GM19239 (cell line): ENCODE results near the gene SOX15.

Source experiments
- DNase-seq: peaks from one replicate; pipeline ENCODE4 v3.0.0; 2011; ENCODE audit warnings: low spot score; ENCODE audit not compliant: insufficient read length
- FAIRE-seq: peaks from 2 replicates; lab custom pipeline; 2011; peaks lifted over from hg19 to GRCh38; lab: Jason Lieb, UNC

Gene SOX15

DNA sequence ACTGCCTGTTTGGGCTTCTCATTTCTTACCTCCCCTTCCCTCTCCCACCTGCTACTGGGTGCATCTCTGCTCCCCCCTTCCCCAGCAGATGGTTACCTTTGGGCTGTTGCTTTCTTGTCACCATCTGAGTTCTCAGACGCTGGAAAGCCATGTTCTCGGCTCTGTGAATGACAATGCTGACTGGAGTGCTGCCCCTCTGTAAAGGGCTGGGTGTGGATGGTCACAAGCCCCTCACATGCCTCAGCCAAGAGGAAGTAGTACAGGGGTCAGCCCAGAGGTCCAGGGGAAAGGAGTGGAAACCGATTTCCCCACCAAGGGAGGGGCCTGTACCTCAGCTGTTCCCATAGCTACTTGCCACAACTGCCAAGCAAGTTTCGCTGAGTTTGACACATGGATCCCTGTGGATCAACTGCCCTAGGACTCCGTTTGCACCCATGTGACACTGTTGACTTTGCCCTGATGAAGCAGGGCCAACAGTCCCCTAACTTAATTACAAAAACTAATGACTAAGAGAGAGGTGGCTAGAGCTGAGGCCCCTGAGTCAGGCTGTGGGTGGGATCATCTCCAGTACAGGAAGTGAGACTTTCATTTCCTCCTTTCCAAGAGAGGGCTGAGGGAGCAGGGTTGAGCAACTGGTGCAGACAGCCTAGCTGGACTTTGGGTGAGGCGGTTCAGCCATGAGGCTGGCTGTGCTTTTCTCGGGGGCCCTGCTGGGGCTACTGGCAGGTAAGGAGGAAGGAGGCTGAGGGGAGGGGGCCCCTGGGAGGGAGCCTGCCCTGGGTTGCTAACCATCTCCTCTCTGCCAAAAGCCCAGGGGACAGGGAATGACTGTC is 10.7 kb downstream of the SOX15 start, which contains the start of gene CD68:
TSS of gene CD68 (plus strand) at position 638 of the 833 bp plus-strand sequence. CDS start at position 678, 40 bp downstream.
- DNase-seq (peak; percentile 62), FAIRE-seq (peak; percentile 95)

DNA sequence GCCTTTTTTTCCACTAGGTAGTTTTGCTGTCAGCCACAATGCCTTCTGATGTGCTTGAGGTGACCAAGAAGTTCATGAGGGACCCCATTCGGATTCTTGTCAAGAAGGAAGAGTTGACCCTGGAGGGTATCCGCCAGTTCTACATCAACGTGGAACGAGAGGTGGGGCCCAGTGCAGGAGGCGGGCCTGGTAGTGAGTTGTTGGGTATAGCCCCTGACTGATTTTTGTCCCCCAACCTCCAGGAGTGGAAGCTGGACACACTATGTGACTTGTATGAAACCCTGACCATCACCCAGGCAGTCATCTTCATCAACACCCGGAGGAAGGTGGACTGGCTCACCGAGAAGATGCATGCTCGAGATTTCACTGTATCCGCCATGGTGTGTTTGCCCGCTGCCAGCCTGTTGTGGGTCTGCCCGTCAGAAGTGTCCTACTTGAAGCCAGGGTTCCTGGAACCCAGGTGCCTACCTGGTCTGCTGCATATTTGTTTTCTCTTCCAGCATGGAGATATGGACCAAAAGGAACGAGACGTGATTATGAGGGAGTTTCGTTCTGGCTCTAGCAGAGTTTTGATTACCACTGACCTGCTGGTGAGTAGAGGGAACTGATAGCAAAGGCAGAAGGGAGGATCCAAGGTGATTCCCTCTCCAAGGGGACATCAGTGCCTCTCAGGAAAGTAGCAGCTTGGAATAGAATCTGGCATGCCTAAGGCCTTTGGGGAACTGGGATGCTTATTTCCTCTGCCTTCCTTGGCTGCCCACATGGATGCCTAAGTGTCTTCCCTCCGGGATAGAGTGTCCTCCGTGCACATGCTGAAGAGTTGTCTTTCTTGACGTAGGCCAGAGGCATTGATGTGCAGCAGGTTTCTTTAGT is 12.3 kb downstream of the SOX15 start:
- FAIRE-seq (no peak), DNase-seq (no peak)

DNA sequence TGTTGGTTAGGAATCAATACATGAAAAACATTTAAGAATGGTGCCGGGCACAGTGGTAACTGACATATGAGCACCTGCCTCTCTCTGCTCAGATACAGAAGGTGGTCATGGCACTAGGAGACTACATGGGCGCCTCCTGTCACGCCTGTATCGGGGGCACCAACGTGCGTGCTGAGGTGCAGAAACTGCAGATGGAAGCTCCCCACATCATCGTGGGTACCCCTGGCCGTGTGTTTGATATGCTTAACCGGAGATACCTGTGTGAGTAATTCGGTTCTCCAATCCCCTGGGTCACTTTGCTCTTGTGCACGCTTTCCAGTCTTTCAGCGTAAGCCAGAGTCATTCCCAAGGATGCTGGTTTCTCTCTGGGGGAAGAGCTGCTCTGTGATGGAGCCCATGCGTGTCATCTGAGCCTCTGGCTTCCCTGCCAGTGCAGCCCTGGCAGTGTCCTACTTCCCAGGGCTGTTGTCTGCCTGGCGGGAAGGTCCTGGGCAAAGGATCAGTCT is 13.4 kb downstream of the SOX15 start:
- no peak for FAIRE-seq
- DNase-seq = no peak

DNA sequence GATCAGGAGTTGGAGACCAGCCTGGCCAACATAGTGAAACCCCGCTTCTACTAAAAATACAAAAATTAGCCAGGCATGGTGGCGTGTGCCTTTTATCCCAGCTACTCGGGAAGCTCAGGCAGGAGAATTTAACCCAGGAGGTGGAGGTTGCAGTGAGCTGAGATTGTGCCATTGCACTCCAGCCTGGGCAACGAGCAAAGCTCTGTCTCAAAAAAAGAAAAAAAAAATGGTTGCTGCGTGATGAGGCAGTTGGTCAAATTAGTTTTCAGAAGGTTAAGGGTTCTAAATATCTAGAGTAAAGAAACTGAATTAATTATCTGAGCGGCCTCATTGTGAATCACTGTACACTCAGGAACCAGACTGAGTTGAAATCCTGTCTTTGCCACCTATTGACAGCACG is 13.9 kb downstream of the SOX15 start:
- DNase-seq (no peak), FAIRE-seq (no peak)

DNA sequence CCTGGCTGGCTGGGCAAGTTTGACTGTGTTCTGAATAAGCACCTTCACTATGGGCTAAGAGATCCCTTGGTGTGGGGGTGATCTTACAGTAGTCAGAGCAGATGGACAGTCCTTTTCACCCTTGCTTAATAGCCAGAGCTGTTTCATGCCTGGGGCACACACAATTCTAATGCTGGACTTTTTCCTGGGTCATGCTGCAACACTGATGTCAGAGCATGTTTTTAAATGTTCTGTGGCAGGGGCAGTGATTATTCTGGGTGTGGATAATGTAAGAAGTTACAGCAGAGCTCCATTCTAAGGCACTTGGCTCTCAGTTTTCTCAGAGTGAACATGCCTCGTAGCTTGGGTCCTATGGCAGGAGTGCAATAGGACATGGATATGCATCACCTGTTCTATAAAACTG is 14.4 kb downstream of the SOX15 start:
- DNase-seq (no peak), FAIRE-seq (no peak)

DNA sequence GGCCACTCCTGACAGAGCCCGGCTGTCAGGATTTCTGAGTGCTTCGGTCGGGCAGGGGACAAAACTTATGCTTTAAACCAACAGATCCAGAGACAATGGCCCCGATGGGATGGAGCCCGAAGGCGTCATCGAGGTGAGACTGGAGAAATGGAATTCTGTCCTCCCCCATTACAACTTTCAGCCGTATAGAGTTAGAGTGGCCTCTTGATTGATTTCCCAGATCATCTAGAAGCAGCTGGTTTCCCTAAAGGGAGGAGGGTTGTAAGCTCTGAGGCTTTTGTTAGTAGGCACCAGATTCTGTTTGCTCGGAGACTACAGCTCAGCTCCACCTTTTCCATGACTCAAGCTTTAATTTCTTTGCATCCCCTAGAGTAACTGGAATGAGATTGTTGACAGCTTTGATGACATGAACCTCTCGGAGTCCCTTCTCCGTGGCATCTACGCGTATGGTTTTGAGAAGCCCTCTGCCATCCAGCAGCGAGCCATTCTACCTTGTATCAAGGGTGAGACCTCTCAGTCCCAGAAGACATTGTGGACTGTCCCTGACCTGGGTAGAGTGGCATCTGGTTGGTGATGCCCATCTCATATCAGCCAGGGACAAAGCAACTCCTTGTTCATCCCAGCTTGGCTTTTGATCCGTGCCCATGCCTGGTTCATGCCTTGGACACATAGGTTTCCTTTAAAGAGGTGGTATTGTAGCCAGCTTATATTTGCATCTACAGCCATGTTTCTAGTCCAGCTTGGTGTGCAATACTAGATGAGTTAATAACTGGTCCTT is 15.5 kb downstream of the SOX15 start:
- no peak for FAIRE-seq
- no peak for DNase-seq

DNA sequence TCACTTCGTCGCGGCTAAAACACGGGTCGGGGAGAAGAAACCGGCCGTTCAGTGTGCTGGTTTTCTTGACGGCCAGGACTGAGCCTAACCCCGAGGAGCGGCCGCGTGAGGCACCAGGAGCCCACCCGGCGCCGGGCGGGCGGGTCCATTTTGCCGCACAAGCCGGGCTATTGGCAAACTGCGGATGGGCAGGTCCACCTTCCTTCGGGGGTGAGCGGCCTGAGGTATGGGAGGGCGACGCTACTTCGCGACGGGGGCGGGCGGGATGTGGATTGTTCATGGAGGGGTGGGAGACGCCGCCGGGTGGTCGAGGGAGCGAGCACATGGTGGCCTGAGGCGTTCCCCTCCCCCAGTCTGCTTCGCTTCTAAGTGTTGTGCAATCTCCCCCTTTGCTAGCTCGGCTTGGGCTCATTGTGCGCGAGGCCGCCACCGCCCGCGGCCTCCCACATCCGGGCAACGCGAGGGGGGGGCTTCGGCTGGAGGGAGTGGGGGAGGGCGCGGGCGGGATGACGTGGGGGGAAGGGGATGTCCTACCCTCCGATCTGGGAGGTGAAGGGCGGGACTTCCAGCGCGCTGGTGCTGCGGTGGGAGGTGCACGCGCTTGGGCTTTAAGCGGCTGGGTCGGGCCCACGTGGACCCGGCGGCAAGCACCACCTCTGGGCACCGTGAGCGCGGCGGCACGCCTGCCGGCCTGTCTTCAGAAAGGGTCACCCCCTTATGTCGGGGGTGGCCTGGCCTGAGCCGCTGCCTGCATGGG is 16.4 kb downstream of the SOX15 start:
- DNase-seq (peak; percentile 63), FAIRE-seq (peak; percentile 86)

DNA sequence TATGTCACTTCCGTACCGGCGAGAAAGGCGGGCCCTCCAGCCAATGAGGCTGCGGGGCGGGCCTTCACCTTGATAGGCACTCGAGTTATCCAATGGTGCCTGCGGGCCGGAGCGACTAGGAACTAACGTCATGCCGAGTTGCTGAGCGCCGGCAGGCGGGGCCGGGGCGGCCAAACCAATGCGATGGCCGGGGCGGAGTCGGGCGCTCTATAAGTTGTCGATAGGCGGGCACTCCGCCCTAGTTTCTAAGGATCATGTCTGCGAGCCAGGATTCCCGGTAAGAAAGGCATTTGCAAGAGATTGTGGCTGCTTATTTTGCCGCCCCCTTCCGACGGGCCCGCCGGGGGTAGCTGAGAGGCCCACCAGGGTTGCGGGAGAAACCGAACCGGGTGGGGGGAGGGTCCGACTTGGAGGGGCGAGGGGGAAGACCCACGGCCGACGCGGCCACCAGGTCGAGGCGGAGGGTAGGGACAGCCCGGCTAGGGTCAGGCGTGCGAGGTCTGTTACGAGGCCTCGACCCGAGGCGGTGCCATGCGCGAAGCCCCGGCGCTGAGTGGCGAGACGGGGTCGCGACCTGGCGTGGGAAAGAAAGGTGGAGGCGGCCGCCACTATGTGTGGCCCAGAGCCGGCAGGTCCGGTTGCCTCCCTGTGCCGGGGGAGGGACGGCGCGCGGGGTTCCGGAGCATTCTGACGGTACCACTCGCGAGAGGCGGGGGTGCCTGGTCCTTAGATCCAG is 17.1 kb downstream of the SOX15 start:
- FAIRE-seq (no peak), DNase-seq (peak; percentile 91)

DNA sequence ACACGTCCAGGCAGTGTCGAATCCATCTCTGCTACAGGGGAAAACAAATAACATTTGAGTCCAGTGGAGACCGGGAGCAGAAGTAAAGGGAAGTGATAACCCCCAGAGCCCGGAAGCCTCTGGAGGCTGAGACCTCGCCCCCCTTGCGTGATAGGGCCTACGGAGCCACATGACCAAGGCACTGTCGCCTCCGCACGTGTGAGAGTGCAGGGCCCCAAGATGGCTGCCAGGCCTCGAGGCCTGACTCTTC is 17.6 kb downstream of the SOX15 start:
- DNase-seq (no peak), FAIRE-seq (peak; percentile 100)

DNA sequence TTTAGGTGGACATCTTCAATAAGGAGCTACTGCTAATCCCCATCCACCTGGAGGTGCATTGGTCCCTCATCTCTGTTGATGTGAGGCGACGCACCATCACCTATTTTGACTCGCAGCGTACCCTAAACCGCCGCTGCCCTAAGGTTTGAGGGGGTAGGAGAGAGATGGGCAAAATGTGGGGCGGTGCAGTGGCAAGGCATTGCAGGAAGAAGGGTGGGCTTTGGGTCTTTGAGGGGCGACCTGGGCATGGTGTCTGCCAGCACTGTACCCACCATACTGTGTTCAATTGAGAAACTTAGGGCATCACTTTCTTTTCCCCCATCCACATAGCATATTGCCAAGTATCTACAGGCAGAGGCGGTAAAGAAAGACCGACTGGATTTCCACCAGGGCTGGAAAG is 19.5 kb downstream of the SOX15 start:
- DNase-seq (no peak), FAIRE-seq (no peak)

DNA sequence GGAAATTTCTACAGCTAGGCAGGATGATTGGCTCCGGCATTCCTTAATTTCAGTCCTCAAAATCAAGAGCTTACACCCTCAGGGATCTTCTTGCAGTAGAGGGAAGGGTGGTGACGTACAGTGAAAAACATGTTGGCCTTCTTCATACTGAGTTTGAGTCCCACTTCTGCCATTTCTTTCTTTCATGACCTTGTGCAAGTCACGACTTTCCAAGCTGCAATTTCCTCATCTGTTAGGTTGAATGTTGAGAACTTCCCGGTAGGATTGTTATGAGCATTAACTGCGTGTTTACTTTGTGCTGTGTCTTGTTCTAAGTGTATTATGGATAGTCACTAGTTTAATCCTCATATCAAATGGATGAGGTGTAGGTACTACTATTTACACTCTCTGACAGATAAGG is 20.3 kb downstream of the SOX15 start:
- DNase-seq (no peak), FAIRE-seq (no peak)

DNA sequence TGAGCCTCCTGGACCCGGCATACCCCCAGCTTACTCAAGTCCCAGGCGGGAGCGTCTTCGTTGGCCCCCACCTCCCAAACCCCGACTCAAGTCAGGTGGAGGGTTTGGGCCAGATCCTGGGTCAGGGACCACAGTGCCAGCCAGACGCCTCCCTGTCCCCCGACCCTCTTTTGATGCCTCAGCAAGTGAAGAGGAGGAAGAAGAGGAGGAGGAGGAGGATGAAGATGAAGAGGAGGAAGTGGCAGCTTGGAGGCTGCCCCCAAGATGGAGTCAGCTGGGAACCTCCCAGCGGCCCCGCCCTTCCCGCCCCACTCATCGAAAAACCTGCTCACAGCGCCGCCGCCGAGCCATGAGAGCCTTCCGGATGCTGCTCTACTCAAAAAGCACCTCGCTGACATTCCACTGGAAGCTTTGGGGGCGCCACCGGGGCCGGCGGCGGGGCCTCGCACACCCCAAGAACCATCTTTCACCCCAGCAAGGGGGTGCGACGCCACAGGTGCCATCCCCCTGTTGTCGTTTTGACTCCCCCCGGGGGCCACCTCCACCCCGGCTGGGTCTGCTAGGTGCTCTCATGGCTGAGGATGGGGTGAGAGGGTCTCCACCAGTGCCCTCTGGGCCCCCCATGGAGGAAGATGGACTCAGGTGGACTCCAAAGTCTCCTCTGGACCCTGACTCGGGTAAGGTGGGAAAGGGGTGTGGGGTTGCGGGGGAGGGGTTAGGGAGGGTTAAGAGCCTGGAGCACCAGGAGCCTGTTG is 26.6 kb downstream of the SOX15 start:
- DNase-seq = no peak
- no peak for FAIRE-seq

DNA sequence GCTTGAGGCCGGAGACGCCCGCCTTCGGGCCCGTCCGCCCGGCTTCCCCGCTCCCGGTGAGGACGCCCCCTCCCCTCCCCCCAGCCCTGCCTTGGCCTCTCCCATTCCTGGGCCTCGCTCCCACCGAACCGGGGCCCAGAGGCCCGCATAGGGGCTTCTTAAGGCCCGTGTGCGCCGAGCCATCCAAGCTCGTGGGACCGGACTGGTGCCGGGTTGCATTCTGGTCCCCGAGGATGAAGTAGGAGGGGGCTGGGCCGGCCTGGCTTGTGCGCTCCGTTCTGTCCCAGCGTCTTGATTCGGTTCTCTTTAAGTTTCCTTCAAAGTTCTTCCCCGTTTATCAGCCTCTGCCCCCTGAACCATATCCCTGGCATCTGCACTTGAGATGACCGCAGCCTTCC is 27.7 kb downstream of the SOX15 start:
- FAIRE-seq = peak; percentile 55
- no peak for DNase-seq

DNA sequence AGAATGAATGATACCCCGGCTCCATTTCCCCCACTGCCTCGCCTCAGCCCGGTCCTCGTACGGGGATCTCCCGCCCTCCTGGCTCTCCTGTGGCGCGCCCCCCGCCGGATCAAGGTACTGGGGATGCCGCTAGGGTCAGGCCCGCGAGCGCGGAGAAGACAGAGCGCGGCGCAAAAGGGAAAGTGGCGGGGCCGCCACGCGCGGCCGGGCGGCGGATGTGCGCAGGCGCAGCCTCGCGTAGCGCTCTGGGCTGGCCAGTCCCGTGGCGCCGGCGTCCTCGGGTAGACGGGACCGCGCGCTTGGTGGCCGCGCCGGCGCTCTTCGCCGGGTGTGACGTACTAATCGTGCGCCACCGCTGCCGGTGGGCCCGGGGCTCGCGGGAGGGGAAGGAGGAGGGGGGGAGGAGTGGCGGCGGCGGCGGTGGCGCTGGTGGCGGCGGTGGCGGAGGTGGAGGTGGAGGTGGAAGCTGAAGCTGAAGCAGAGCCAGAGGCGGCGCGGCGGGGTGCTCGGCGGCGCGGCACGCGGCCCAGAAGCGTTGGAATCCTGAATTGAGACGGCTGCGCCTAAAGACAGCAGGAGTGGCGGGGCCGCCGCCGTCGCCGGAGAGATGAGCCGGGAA is 28.2 kb downstream of the SOX15 start, which contains the start of gene SENP3:
TSS of gene SENP3 (plus strand) at position 331 of the 619 bp plus-strand sequence. CDS start 1,158 bp downstream, outside the sequence.
- DNase-seq = peak; percentile 90
- no peak for FAIRE-seq

DNA sequence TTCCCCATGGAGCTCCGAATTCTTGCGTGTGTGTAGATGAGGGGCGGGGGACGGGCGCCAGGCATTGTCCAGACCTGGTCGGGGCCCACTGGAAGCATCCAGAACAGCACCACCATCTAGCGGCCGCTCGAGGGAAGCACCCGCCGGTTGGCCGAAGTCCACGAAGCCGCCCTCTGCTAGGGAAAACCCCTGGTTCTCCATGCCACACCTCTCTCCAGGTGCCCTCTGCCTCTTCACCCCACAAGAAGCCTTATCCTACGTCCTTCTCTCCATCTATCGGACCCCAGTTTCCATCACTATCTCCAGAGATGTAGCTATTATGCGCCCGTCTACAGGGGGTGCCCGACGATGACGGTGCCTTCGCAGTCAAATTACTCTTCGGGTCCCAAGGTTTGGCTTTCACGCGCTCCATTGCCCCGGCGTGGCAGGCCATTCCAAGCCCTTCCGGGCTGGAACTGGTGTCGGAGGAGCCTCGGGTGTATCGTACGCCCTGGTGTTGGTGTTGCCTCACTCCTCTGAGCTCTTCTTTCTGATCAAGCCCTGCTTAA is 28.8 kb downstream of the SOX15 start:
- FAIRE-seq = peak; percentile 97
- peak; percentile 86 for DNase-seq

DNA sequence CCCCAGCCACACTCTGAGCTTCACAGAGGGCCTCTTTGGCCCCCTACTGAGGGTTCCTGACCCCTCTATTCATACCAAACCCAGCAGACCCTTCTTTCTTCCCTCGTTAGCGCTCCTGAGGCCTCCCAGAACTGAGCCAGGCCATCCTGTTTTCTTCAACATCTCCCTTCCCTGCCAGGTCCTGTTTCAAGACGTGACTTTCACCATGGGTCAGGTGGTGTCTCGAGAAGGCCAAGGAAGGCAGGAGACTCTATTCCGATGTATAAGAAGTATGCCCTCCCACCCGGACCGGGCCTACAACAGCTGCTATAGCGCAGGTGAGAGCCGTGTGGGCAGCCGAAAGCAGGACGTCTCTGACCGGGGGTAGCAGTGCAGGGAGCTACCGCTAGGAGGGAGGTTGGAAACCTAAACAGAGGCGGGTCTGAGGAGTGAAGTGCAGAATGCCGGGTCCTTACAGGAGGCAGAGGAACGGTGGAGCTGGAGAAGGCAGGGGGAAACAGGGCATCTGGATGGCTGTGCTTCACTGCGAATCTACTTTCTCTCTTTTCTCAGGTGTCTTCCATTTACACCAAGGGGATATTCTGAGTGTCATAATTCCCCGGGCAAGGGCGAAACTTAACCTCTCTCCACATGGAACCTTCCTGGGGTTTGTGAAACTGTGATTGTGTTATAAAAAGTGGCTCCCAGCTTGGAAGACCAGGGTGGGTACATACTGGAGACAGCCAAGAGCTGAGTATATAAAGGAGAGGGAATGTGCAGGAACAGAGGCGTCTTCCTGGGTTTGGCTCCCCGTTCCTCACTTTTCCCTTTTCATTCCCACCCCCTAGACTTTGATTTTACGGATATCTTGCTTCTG is 29.5 kb downstream of the SOX15 start:
- DNase-seq (no peak), FAIRE-seq (no peak)
